Measurements from ENCODE around the gene KPNA6. TPM values are rescaled to one million over a fixed set of nuclear protein-coding genes. Genes with fewer than 3 reads are reported as not detected.

KPNA6 gene
- total and polyA plus RNA-seq, 2 of the 13 experiments (the other 11 are each of a cell fraction or from before 2014, with no cell fraction given), result 22.0 to 47.5 TPM

GRCh38 chr1:32178380-32179192 lies 70.7 kb downstream of the KPNA6 start (continued):
- TF ChIP-seq MAFK (conservative IDR thresholded peaks at IDR 0.05 in 1 of 2, IDR thresholded peaks at IDR 0.05 in 1 of 2; ENCODE audit: low read length in 2 of 2) (no peak), PAF1 (CRISPR knock-in tag; IDR thresholded peaks at IDR 0.05) (no peak), PAX8 (CRISPR knock-in tag; IDR thresholded peaks at IDR 0.05; ENCODE audit: borderline replicate concordance) (no peak), RBAK (CRISPR knock-in tag; IDR thresholded peaks at IDR 0.05) (no peak), RFXAP (CRISPR knock-in tag; IDR thresholded peaks at IDR 0.05; ENCODE audit: borderline replicate concordance) (no peak), CEBPB (IDR thresholded peaks at IDR 0.05; ENCODE audit: borderline replicate concordance, low read depth, low read length) (peak; percentile 96), ZSCAN20 (CRISPR knock-in tag; IDR thresholded peaks at IDR 0.05; ENCODE audit: borderline replicate concordance) (no peak), ZNF75D (CRISPR knock-in tag; IDR thresholded peaks at IDR 0.05; ENCODE audit: borderline replicate concordance) (no peak), ZNF543 (CRISPR knock-in tag; IDR thresholded peaks at IDR 0.05) (no peak), KMT2B (CRISPR knock-in tag; IDR thresholded peaks at IDR 0.05) (no peak; the same call in 1 of the 2 replicates), GATA4 (IDR thresholded peaks at IDR 0.05; ENCODE audit: borderline replicate concordance, low read depth) (no peak), SRSF9 (IDR thresholded peaks at IDR 0.05; ENCODE audit: borderline replicate concordance, insufficient read depth, low read depth, low read length, poor library complexity, severe bottlenecking) (no peak), ZSCAN25 (CRISPR knock-in tag; IDR thresholded peaks at IDR 0.05) (no peak), ZFP41 (CRISPR knock-in tag; IDR thresholded peaks at IDR 0.05; ENCODE audit: borderline replicate concordance) (no peak), RNF219 (CRISPR knock-in tag; IDR thresholded peaks at IDR 0.05) (no peak), NR2F2 (IDR thresholded peaks at IDR 0.05; ENCODE audit: borderline replicate concordance, low read depth) (no peak), BRD4 (CRISPR knock-in tag; IDR thresholded peaks at IDR 0.05) (no peak), CENPX (CRISPR knock-in tag; IDR thresholded peaks at IDR 0.05) (no peak), FOXO4 (CRISPR knock-in tag; conservative IDR thresholded peaks at IDR 0.05) (0 out of 2 replicates have a peak, but pooled peaks have one; percentile 11), CERS6 (CRISPR knock-in tag; IDR thresholded peaks at IDR 0.05) (no peak)
- TF ChIP-seq, protein P1, sequence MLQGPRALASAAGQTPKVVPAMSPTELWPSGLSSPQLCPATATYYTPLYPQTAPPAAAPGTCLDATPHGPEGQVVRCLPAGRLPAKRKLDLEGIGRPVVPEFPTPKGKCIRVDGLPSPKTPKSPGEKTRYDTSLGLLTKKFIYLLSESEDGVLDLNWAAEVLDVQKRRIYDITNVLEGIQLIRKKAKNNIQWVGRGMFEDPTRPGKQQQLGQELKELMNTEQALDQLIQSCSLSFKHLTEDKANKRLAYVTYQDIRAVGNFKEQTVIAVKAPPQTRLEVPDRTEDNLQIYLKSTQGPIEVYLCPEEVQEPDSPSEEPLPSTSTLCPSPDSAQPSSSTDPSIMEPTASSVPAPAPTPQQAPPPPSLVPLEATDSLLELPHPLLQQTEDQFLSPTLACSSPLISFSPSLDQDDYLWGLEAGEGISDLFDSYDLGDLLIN (CRISPR knock-in tag; IDR thresholded peaks at IDR 0.05; ENCODE audit: borderline replicate concordance), result no peak
